ENCODE results near the gene RPP21.

RPP21 gene

GRCh38 chr6:30322527-30323501 is 22.1 kb upstream of the RPP21 start:
- no peaks in the 10 kb centered on the region for H3K27me3 ChIP-seq (ENCODE audit: insufficient read depth, low read length)
- no peak overlapping the region for H2AFZ ChIP-seq (ENCODE audit: low read depth, low read length)
- H3K4me3 ChIP-seq (ENCODE audit: low read length) = no peak overlapping the region
- peaks cover 18% of the 10 kb centered on the region for H3K4me1 ChIP-seq (ENCODE audit: insufficient read depth, low read length)
- H3K36me3 ChIP-seq (ENCODE audit: insufficient read depth, low read length) = peaks cover 9% of the 10 kb centered on the region
- peaks cover 6% of the 10 kb centered on the region for H3K9me3 ChIP-seq (ENCODE audit: low read length)

- no peak overlapping the region for H3K4me3 ChIP-seq (ENCODE audit: low read length)
- peaks cover 8% of the 10 kb centered on the region for H3K36me3 ChIP-seq (ENCODE audit: insufficient read depth, low read length)
- peaks cover 19% of the 10 kb centered on the region for H3K4me1 ChIP-seq (ENCODE audit: insufficient read depth, low read length)
- H3K9me3 ChIP-seq (ENCODE audit: low read length) = peaks cover 6% of the 10 kb centered on the region
- no peak overlapping the region for H2AFZ ChIP-seq (ENCODE audit: low read depth, low read length)
- H3K27me3 ChIP-seq (ENCODE audit: insufficient read depth, low read length) = no peaks in the 10 kb centered on the region
These were observed 21.1 kb upstream of the RPP21 start for GRCh38 chr6:30323806-30324205.

- Histone ChIP-seq H3K36me3 (ENCODE audit: insufficient read depth, low read length) (peaks cover 11% of the 10 kb centered on the region), H3K9me3 (ENCODE audit: low read length) (peaks cover 3% of the 10 kb centered on the region), H3K4me1 (ENCODE audit: insufficient read depth, low read length) (peaks cover 19% of the 10 kb centered on the region), H2AFZ (ENCODE audit: low read depth, low read length) (no peak overlapping the region), H3K27me3 (ENCODE audit: insufficient read depth, low read length) (no peaks in the 10 kb centered on the region), H3K4me3 (ENCODE audit: low read length) (peak overlapping the region; percentile 62)
These were observed 19.6 kb upstream of the RPP21 start for GRCh38 chr6:30325150-30325872.

GRCh38 chr6:30325873-30326525 is 19.0 kb upstream of the RPP21 start:
- peaks cover 16% of the 10 kb centered on the region for H3K36me3 ChIP-seq (ENCODE audit: insufficient read depth, low read length)
- no peaks in the 10 kb centered on the region for H3K27me3 ChIP-seq (ENCODE audit: insufficient read depth, low read length)
- H3K4me3 ChIP-seq (ENCODE audit: low read length) = peak overlapping the region; percentile 62
- peaks cover 19% of the 10 kb centered on the region for H3K4me1 ChIP-seq (ENCODE audit: insufficient read depth, low read length)
- H2AFZ ChIP-seq (ENCODE audit: low read depth, low read length) = peak overlapping the region; percentile 62
- H3K9me3 ChIP-seq (ENCODE audit: low read length) = peaks cover 3% of the 10 kb centered on the region

GRCh38 chr6:30326526-30327231 is 18.3 kb upstream of the RPP21 start, which contains the start of gene TRIM39:
TRIM39 (plus strand) TSS chr6:30326927; CDS start chr6:30329318, 2,391 bp downstream.
- H3K9me3 ChIP-seq (ENCODE audit: low read length) = peaks cover 3% of the 10 kb centered on the region

GRCh38 chr6:30327232-30327746 is 17.7 kb upstream of the RPP21 start:
- H3K36me3 ChIP-seq (ENCODE audit: insufficient read depth, low read length) = peaks cover 21% of the 10 kb centered on the region
- no peaks in the 10 kb centered on the region for H3K27me3 ChIP-seq (ENCODE audit: insufficient read depth, low read length)
- H2AFZ ChIP-seq (ENCODE audit: low read depth, low read length) = peak overlapping the region; percentile 62
- H3K9me3 ChIP-seq (ENCODE audit: low read length) = peaks cover 3% of the 10 kb centered on the region
- H3K4me1 ChIP-seq (ENCODE audit: insufficient read depth, low read length) = peaks cover 19% of the 10 kb centered on the region
- peak overlapping the region; percentile 62 for H3K4me3 ChIP-seq (ENCODE audit: low read length)

More at GRCh38 chr6:30326526-30327231, 18.3 kb upstream of the RPP21 start, which contains the start of gene TRIM39:
- peak within 1 kb of the TSS; percentile 62 for H3K4me3 ChIP-seq (ENCODE audit: low read length)
- no peaks in the 10 kb centered on the region for H3K27me3 ChIP-seq (ENCODE audit: insufficient read depth, low read length)
- peaks cover 19% of the 10 kb centered on the region for H3K4me1 ChIP-seq (ENCODE audit: insufficient read depth, low read length)
- peak within 1 kb of the TSS; percentile 62 for H2AFZ ChIP-seq (ENCODE audit: low read depth, low read length)
- H3K36me3 ChIP-seq (ENCODE audit: insufficient read depth, low read length) = peaks cover 21% of the 10 kb centered on the region

- H3K4me3 ChIP-seq (ENCODE audit: low read length) = no peak overlapping the region
- H3K9me3 ChIP-seq (ENCODE audit: low read length) = no peaks in the 10 kb centered on the region
- no peaks in the 10 kb centered on the region for H3K27me3 ChIP-seq (ENCODE audit: insufficient read depth, low read length)
- H2AFZ ChIP-seq (ENCODE audit: low read depth, low read length) = no peak overlapping the region
- peaks cover 19% of the 10 kb centered on the region for H3K4me1 ChIP-seq (ENCODE audit: insufficient read depth, low read length)
- H3K36me3 ChIP-seq (ENCODE audit: insufficient read depth, low read length) = peaks cover 23% of the 10 kb centered on the region
These were observed 16.6 kb upstream of the RPP21 start for GRCh38 chr6:30328397-30328796.

GRCh38 chr6:30329331-30329730 is 15.6 kb upstream of the RPP21 start:
- Histone ChIP-seq H3K4me1 (ENCODE audit: insufficient read depth, low read length) (peaks cover 19% of the 10 kb centered on the region), H3K9me3 (ENCODE audit: low read length) (no peaks in the 10 kb centered on the region), H2AFZ (ENCODE audit: low read depth, low read length) (no peak overlapping the region), H3K36me3 (ENCODE audit: insufficient read depth, low read length) (peaks cover 30% of the 10 kb centered on the region), H3K27me3 (ENCODE audit: insufficient read depth, low read length) (no peaks in the 10 kb centered on the region), H3K4me3 (ENCODE audit: low read length) (no peak overlapping the region)

- H2AFZ ChIP-seq (ENCODE audit: low read depth, low read length) = no peak overlapping the region
- peaks cover 7% of the 10 kb centered on the region for H3K4me1 ChIP-seq (ENCODE audit: insufficient read depth, low read length)
- H3K36me3 ChIP-seq (ENCODE audit: insufficient read depth, low read length) = peaks cover 52% of the 10 kb centered on the region
- H3K9me3 ChIP-seq (ENCODE audit: low read length) = no peaks in the 10 kb centered on the region
- no peak overlapping the region for H3K4me3 ChIP-seq (ENCODE audit: low read length)
- H3K27me3 ChIP-seq (ENCODE audit: insufficient read depth, low read length) = no peaks in the 10 kb centered on the region
These were observed 13.0 kb upstream of the RPP21 start for GRCh38 chr6:30331981-30332380.

GRCh38 chr6:30334075-30334783 is 10.7 kb upstream of the RPP21 start:
- Histone ChIP-seq H3K36me3 (ENCODE audit: insufficient read depth, low read length) (peaks cover 61% of the 10 kb centered on the region), H2AFZ (ENCODE audit: low read depth, low read length) (no peak overlapping the region), H3K4me3 (ENCODE audit: low read length) (no peak overlapping the region), H3K9me3 (ENCODE audit: low read length) (no peaks in the 10 kb centered on the region), H3K4me1 (ENCODE audit: insufficient read depth, low read length) (no peaks in the 10 kb centered on the region), H3K27me3 (ENCODE audit: insufficient read depth, low read length) (no peaks in the 10 kb centered on the region)

- Histone ChIP-seq H3K27me3 (ENCODE audit: insufficient read depth, low read length) (no peaks in the 10 kb centered on the region), H3K4me1 (ENCODE audit: insufficient read depth, low read length) (peaks cover under 1% of the 10 kb centered on the region), H3K4me3 (ENCODE audit: low read length) (no peak overlapping the region), H2AFZ (ENCODE audit: low read depth, low read length) (no peak overlapping the region), H3K36me3 (ENCODE audit: insufficient read depth, low read length) (peaks cover 41% of the 10 kb centered on the region), H3K9me3 (ENCODE audit: low read length) (no peaks in the 10 kb centered on the region)
These were observed 4.3 kb upstream of the RPP21 start for GRCh38 chr6:30340589-30341054.

All from neuron (in vitro differentiated cells).